HCT116 (cell line): ENCODE data around the gene A1CF. TPM values are rescaled to one million over a fixed set of nuclear protein-coding genes. Genes with fewer than 3 reads are reported as not detected.

Source experiments
- ATAC-seq: fragments of 200-7000 bp; cut with Tn5 transposase; 2 replicates; pipeline ENCODE4 v1.9.1; 2020; ENCODE audit warnings: mild to moderate bottlenecking, moderate library complexity
- BruUV-seq: library from RNA; stranded (reverse); fragments of 400-500 nt; replicated peaks from 2 replicates; lab custom pipeline; 2021; lab: Mats Ljungman, UMichigan
- CTCF ChIA-PET: fragments of 300-600 bp; sonication (Branson Sonifier 250); formaldehyde crosslinking; loops from one replicate; lab custom pipeline; 2021; ENCODE audit warnings: antibody characterized with exemption; lab: Charles Lee
- POLR2A ChIA-PET: fragments of 300-600, 350-600 bp; sonication (Branson Sonifier 250); formaldehyde crosslinking; loops from one replicate; lab custom pipeline; 2021; ENCODE audit warnings: antibody characterized with exemption; lab: Charles Lee
- RAD21 ChIA-PET, 2 experiments: fragments of 300-600 bp; sonication (Branson Sonifier 250); formaldehyde crosslinking; loops; one replicate each; lab custom pipeline; 2023; ENCODE audit warnings: low total read pairs in 2 of 2; ENCODE audit not compliant: uncharacterized antibody in 2 of 2, unreplicated experiment in 2 of 2, low non-redundant PET in 1 of 2; lab: Charles Lee
- DNase-seq: peaks from one replicate; pipeline ENCODE4 v3.0.0-alpha.2; 2010; ENCODE audit warnings: low read depth, low spot score
- H2AFZ ChIP-seq: fragments of 200-600 bp; shearing (Covaris generic), sonication (generic); 2 replicates; pipeline ENCODE4 v1.6.1; 2017; ENCODE audit warnings: low read depth, mixed run types, mixed read lengths, antibody characterized with exemption, low read length; ENCODE audit not compliant: poor library complexity, severe bottlenecking
- H3K27ac ChIP-seq: 2 replicates; pipeline ENCODE4 v1.5.1; 2012; ENCODE audit warnings: low read depth, low read length
- H3K27me3 ChIP-seq: fragments of 200-600 bp; sonication (generic); 2 replicates; pipeline ENCODE4 v1.6.1; 2016; ENCODE audit warnings: mixed run types, low read length, mixed read lengths; ENCODE audit not compliant: insufficient read depth
- H3K36me3 ChIP-seq, 2 experiments: fragments of 200-500 bp in 1 of 2; fragments of 200-600 bp in 1 of 2; sonication (Bioruptor generic) in 1 of 2; sonication (generic) in 1 of 2; 2 replicates each; pipeline versions ENCODE4 v1.5.1 to v1.6.1; 2014 to 2016; ENCODE audit warnings: low read length in 2 of 2, inconsistent platforms in 1 of 2, mixed read lengths in 1 of 2, mixed run types in 1 of 2; ENCODE audit not compliant: insufficient read depth in 2 of 2, control insufficient read depth in 1 of 2
- H3K4me1 ChIP-seq, 2 experiments: fragments of 200-600 bp in 1 of 2; sonication (generic) in 1 of 2; 2 replicates each; pipeline versions ENCODE4 v1.5.1 to v1.6.1; 2012 to 2017; ENCODE audit warnings: low read length in 2 of 2, inconsistent platforms in 1 of 2, mild to moderate bottlenecking in 1 of 2, mixed read lengths in 1 of 2, mixed run types in 1 of 2, moderate library complexity in 1 of 2; ENCODE audit not compliant: insufficient read depth in 2 of 2, control insufficient read depth in 1 of 2
- H3K4me2 ChIP-seq: fragments of 200-600 bp; sonication (generic); 2 replicates; pipeline ENCODE4 v1.6.1; 2017; ENCODE audit warnings: mixed run types, low read length, mixed read lengths
- H3K4me3 ChIP-seq, 2 experiments: fragments of 200-600 bp in 1 of 2; sonication (generic) in 1 of 2; replicated peaks in 1 of 2; 2 replicates each; pipeline ENCODE4 v1.5.1; 2011 to 2016; ENCODE audit warnings: low read length in 2 of 2, control low read depth in 1 of 2, low read depth in 1 of 2, mild to moderate bottlenecking in 1 of 2, mixed read lengths in 1 of 2, mixed run types in 1 of 2
- H3K79me2 ChIP-seq: fragments of 200-600 bp; sonication (generic); 2 replicates; pipeline ENCODE4 v1.6.1; 2017; ENCODE audit warnings: mild to moderate bottlenecking, mixed run types, low read length, moderate library complexity, mixed read lengths; ENCODE audit not compliant: insufficient read depth
- H3K9ac ChIP-seq: fragments of 200-600 bp; sonication (generic); 2 replicates; pipeline ENCODE4 v1.6.1; 2016; ENCODE audit warnings: low read length, mixed read lengths
- H3K9me2 ChIP-seq: fragments of 200-600 bp; sonication (generic), shearing (Covaris generic); 2 replicates; pipeline ENCODE4 v1.6.1; 2017; ENCODE audit warnings: mixed run types, mild to moderate bottlenecking, moderate library complexity; ENCODE audit not compliant: insufficient read depth
- H3K9me3 ChIP-seq, 2 experiments: fragments of 200-500 bp in 1 of 2; fragments of 200-600 bp in 1 of 2; sonication (Bioruptor generic) in 1 of 2; sonication (generic) in 1 of 2; 2 replicates each; pipeline ENCODE4 v1.6.1; 2014 to 2017; ENCODE audit warnings: low read length in 2 of 2, mixed read lengths in 2 of 2, inconsistent platforms in 1 of 2, low read depth in 1 of 2, mild to moderate bottlenecking in 1 of 2, mixed run types in 1 of 2, moderate library complexity in 1 of 2; ENCODE audit not compliant: control insufficient read depth in 1 of 2, insufficient read depth in 1 of 2
- H4K20me1 ChIP-seq: fragments of 200-600 bp; sonication (generic), shearing (Covaris generic); 2 replicates; pipeline ENCODE4 v1.6.1; 2017; ENCODE audit warnings: mixed run types, mild to moderate bottlenecking, moderate library complexity; ENCODE audit not compliant: insufficient read depth
- ATF3 ChIP-seq: IDR thresholded peaks from 2 replicates; pipeline ENCODE4 v1.6.1; 2012
- CBX3 ChIP-seq: IDR thresholded peaks from 2 replicates; pipeline ENCODE4 v1.6.1; 2012; ENCODE audit warnings: low read depth
- CEBPB ChIP-seq: IDR thresholded peaks from 2 replicates; pipeline ENCODE4 v1.6.1; 2012; ENCODE audit warnings: low read depth
- CTCF ChIP-seq, 3 experiments: fragments of 200-600 bp in 1 of 3; sonication (generic) in 1 of 3; IDR thresholded peaks in 2 of 3; conservative IDR thresholded peaks in 1 of 3; 2 replicates each; pipeline ENCODE4 v1.5.1; 2012 to 2017; ENCODE audit warnings: low read depth in 2 of 3, low read length in 2 of 3, antibody characterized with exemption in 1 of 3, borderline replicate concordance in 1 of 3, control low read depth in 1 of 3, mild to moderate bottlenecking in 1 of 3, mixed read lengths in 1 of 3, mixed run types in 1 of 3, moderate library complexity in 1 of 3; ENCODE audit not compliant: insufficient read depth in 1 of 3
- EGR1 ChIP-seq: IDR thresholded peaks from 2 replicates; pipeline ENCODE4 v1.6.1; 2012; ENCODE audit warnings: low read depth
- EZH2phosphoT487 ChIP-seq: fragments of 200-600 bp; IDR thresholded peaks from 2 replicates; pipeline ENCODE4 v1.6.1; 2018; ENCODE audit warnings: antibody characterized with exemption, borderline replicate concordance
- FOSL1 ChIP-seq: IDR thresholded peaks from 2 replicates; pipeline ENCODE4 v1.6.1; 2012; ENCODE audit warnings: low read depth
- JUND ChIP-seq: IDR thresholded peaks from 2 replicates; pipeline ENCODE4 v1.6.1; 2012
- MAX ChIP-seq: IDR thresholded peaks from 2 replicates; pipeline ENCODE4 v1.6.1; 2012
- POLR2A ChIP-seq: IDR thresholded peaks from 2 replicates; pipeline ENCODE4 v1.7.0; 2011; ENCODE audit warnings: borderline replicate concordance; ENCODE audit not compliant: insufficient read depth, insufficient read length; ENCODE audit errors: extremely low read depth
- POLR2AphosphoS5 ChIP-seq: IDR thresholded peaks from 2 replicates; pipeline ENCODE4 v1.6.1; 2011; ENCODE audit warnings: mild to moderate bottlenecking, low read depth, low read length, moderate library complexity
- RAD21 ChIP-seq: IDR thresholded peaks from 2 replicates; pipeline ENCODE4 v1.6.1; 2012; ENCODE audit warnings: low read depth, mild to moderate bottlenecking
- REST ChIP-seq: IDR thresholded peaks from 2 replicates; pipeline ENCODE4 v1.6.1; 2012; ENCODE audit warnings: low read depth
- SRF ChIP-seq: IDR thresholded peaks from 2 replicates; pipeline ENCODE4 v1.6.1; 2012; ENCODE audit warnings: low read depth
- TCF7L2 ChIP-seq: IDR thresholded peaks from 2 replicates; pipeline ENCODE4 v1.7.0; 2011; ENCODE audit warnings: borderline replicate concordance, inconsistent platforms; ENCODE audit not compliant: insufficient read depth, insufficient read length; ENCODE audit errors: extremely low read depth
- YY1 ChIP-seq: IDR thresholded peaks from 2 replicates; pipeline ENCODE4 v1.6.1; 2011; ENCODE audit warnings: low read length, low read depth, moderate library complexity, mild to moderate bottlenecking; ENCODE audit not compliant: insufficient replicate concordance; ENCODE audit errors: extremely low read depth
- ZBTB33 ChIP-seq: IDR thresholded peaks from 2 replicates; pipeline ENCODE4 v1.6.1; 2011; ENCODE audit warnings: mild to moderate bottlenecking, low read length, moderate library complexity; ENCODE audit not compliant: insufficient replicate concordance; ENCODE audit errors: extremely low read depth
- ZFX ChIP-seq: fragments of 450-650 bp; IDR thresholded peaks from 2 replicates; pipeline ENCODE4 v1.6.1; 2017
- ZNF274 ChIP-seq: fragments of 200-500 bp; sonication (Bioruptor generic); IDR thresholded peaks from 2 replicates; pipeline ENCODE4 v1.6.1; 2014; ENCODE audit warnings: mild to moderate bottlenecking, low read depth, low read length, inconsistent platforms
- intact Hi-C: fragments of 100-400 bp; cut with micrococcal nuclease; formaldehyde crosslinking; loops from 2 replicates; pipeline ENCODE4 v1.10.0; 2022
- total RNA-seq: library from RNA; stranded (reverse); gene quantifications from one replicate; pipeline ENCODE4 v1.2.1, GENCODE V29; 2021; ENCODE audit not compliant: unreplicated experiment

A1CF gene
- total RNA-seq, 1 experiment from 2014 or later: 0.30 TPM

GRCh38 chr10:50876429-50876828 lies 9.0 kb downstream of the A1CF start:
- no peak for ATAC-seq
- H3K27ac ChIP-seq: no peak overlapping the region
- intact Hi-C loops: no loop called here
- no peak for DNase-seq
- no peaks in the 10 kb centered on the region for H3K79me2 ChIP-seq
- no peaks in the 10 kb centered on the region for H3K36me3 ChIP-seq
- CTCF ChIA-PET: no interaction called here
- no peaks in the 10 kb centered on the region; a peak in 1 of 4 replicates for H3K9me3 ChIP-seq
- peaks cover 0 to 6% of the 10 kb centered on the region in 2 experiments; a peak in 2 of 4 replicates for H3K4me1 ChIP-seq
- no peaks in the 10 kb centered on the region for H3K9me2 ChIP-seq
- POLR2A ChIA-PET: no interaction called here
- no peak overlapping the region for H3K4me2 ChIP-seq
- RAD21 ChIA-PET: no interaction called here
- BruUV-seq: no TSS peak
- no peak overlapping the region for H3K4me3 ChIP-seq
- no peaks in the 10 kb centered on the region for H3K27me3 ChIP-seq
- TF ChIP-seq YY1 (no peak), RAD21 (no peak), MAX (no peak), ATF3 (no peak), EGR1 (no peak), TCF7L2 (no peak), ZNF274 (no peak), REST (no peak), ZBTB33 (no peak), CTCF (IDR thresholded peaks at IDR 0.05 in 2 of 3, conservative IDR thresholded peaks at IDR 0.05 in 1 of 3; ENCODE audit: borderline replicate concordance in 1 of 3, insufficient read depth in 1 of 3, low read depth in 2 of 3, low read length in 2 of 3) (no peak), POLR2A (no peak), JUND (no peak), CBX3 (no peak), POLR2AphosphoS5 (no peak), EZH2phosphoT487 (no peak), FOSL1 (no peak), SRF (no peak), ZFX (no peak), CEBPB (no peak)
- TF ChIP-seq, all 23 proteins: peak for 0
- Histone ChIP-seq H2AFZ (no peak overlapping the region), H3K9ac (no peak overlapping the region), H4K20me1 (no peaks in the 10 kb centered on the region)
